K562 (cell line): Measurements from ENCODE around the gene ACOT13. TPM values are rescaled to one million over a fixed set of nuclear protein-coding genes. Genes with fewer than 3 reads are reported as not detected.
A peak's percentile ranks its signal among the peaks of the same experiment; 100 is the strongest.

ENCODE experiments used
- ELF2 ChIP-seq: fragments of 250-450 bp; sonication (Bioruptor Pico); IDR thresholded peaks from 2 replicates; pipeline ENCODE4 v1.5.0; 2021; ENCODE audit warnings: mild to moderate bottlenecking
- FOXJ2 ChIP-seq: fragments of 200-800 bp; sonication (Bioruptor generic); IDR thresholded peaks from 2 replicates; pipeline ENCODE4 v1.6.1; 2016; ENCODE audit warnings: missing genetic modification characterization, missing compliant biosample characterization
- HDAC8 ChIP-seq: fragments of 450-650 bp; IDR thresholded peaks from 2 replicates; pipeline ENCODE4 v1.6.1; 2016; ENCODE audit warnings: mild to moderate bottlenecking, missing genetic modification characterization, moderate library complexity, missing compliant biosample characterization
- HOXB6 ChIP-seq: fragments of 250-450 bp; sonication (Bioruptor Pico); IDR thresholded peaks from 2 replicates; pipeline ENCODE4 v1.5.1; 2022; ENCODE audit warnings: mild to moderate bottlenecking, borderline replicate concordance
- MCM5 ChIP-seq: fragments of 450-650 bp; IDR thresholded peaks from 2 replicates; pipeline ENCODE4 v1.6.1; 2016; ENCODE audit warnings: low read depth
- NBN ChIP-seq: fragments of 450-650 bp; IDR thresholded peaks from 2 replicates; pipeline ENCODE4 v1.6.1; 2016; ENCODE audit warnings: low read depth, mild to moderate bottlenecking
- NR2C2 ChIP-seq, 2 experiments: fragments of 200-800 bp in 1 of 2; sonication (Bioruptor generic) in 1 of 2; sonication (generic) in 1 of 2; formaldehyde crosslinking in 1 of 2; IDR thresholded peaks; 2 replicates each; pipeline versions ENCODE4 v1.6.1 to v1.8.0; 2016 to 2022; ENCODE audit warnings: mild to moderate bottlenecking in 1 of 2, missing compliant biosample characterization in 1 of 2, missing genetic modification characterization in 1 of 2, missing genetic modification reagents in 1 of 2
- RB1 ChIP-seq: fragments of 450-650 bp; IDR thresholded peaks from 2 replicates; pipeline ENCODE4 v1.6.1; 2017; ENCODE audit warnings: low read depth, mild to moderate bottlenecking
- RFX1 ChIP-seq: fragments of 450-650 bp; IDR thresholded peaks from 2 replicates; pipeline ENCODE4 v1.6.1; 2016; ENCODE audit warnings: mild to moderate bottlenecking, moderate library complexity
- RFX7 ChIP-seq: fragments of 250-450 bp; sonication (Bioruptor Pico); IDR thresholded peaks from 2 replicates; pipeline ENCODE4 v1.5.1; 2021; ENCODE audit warnings: mild to moderate bottlenecking
- SMAD1 ChIP-seq: fragments of 150-350 bp; IDR thresholded peaks from 2 replicates; pipeline ENCODE4 v1.6.1; 2014; ENCODE audit warnings: low read length, low read depth; ENCODE audit not compliant: partially characterized antibody
- TAF9B ChIP-seq: fragments of 450-650 bp; IDR thresholded peaks from 2 replicates; pipeline ENCODE4 v1.6.1; 2018; ENCODE audit warnings: mild to moderate bottlenecking; ENCODE audit not compliant: partially characterized antibody
- TEAD1 ChIP-seq, 2 experiments: fragments of 450-650 bp in 1 of 2; sonication (generic) in 1 of 2; formaldehyde crosslinking; IDR thresholded peaks; 2 replicates each; pipeline versions ENCODE4 v1.4.0 to v1.8.0; 2020 to 2022; ENCODE audit warnings: mild to moderate bottlenecking in 2 of 2, missing genetic modification reagents in 1 of 2
- TGIF2 ChIP-seq: sonication (generic); formaldehyde crosslinking; IDR thresholded peaks from 2 replicates; pipeline ENCODE4 v1.8.1; 2022; ENCODE audit warnings: mild to moderate bottlenecking, missing genetic modification reagents, moderate library complexity
- ZNF143 ChIP-seq: sonication (generic); formaldehyde crosslinking; IDR thresholded peaks from 2 replicates; pipeline ENCODE4 v1.9.0; 2022; ENCODE audit warnings: mild to moderate bottlenecking, missing genetic modification reagents
- polyA plus RNA-seq, 8 experiments: library from polyadenylated mRNA; depleted of rRNA in 4 of 8; stranded (reverse) in 5 of 8; unstranded in 3 of 8; fragments of >200 nt; fragmentation: Nextera tagmentation in 2 of 8; fragmentation: Illumina TruSeq in 1 of 8; extraction: Ambion mirVana in 2 of 8; extraction: Trizol in 1 of 8; gene quantifications; 2 replicates each; pipeline versions ENCODE4 v1.2.1 to v1.2.3, GENCODE V29; 2011 to 2014; ENCODE audit warnings: inconsistent platforms in 1 of 8, missing spikeins in 1 of 8
- total RNA-seq, 7 experiments: library from RNA; depleted of rRNA in 6 of 7; stranded (reverse); fragments of >200 nt in 6 of 7; fragmentation: Illumina TruSeq in 2 of 7; extraction: Trizol in 2 of 7; gene quantifications; 2 replicates each; pipeline versions ENCODE4 v1.2.1 to v1.2.3, GENCODE V29; 2011 to 2021; ENCODE audit warnings: low replicate concordance in 1 of 7
- TF ChIP-seq, protein P1 (sequence below): sonication (generic); formaldehyde crosslinking; IDR thresholded peaks from 2 replicates; pipeline ENCODE4 v1.8.1; 2023; ENCODE audit warnings: mild to moderate bottlenecking, missing genetic modification reagents, moderate library complexity
- TF ChIP-seq, protein P2 (sequence below), 2 experiments: fragments of 450-650 bp in 1 of 2; sonication (generic) in 1 of 2; formaldehyde crosslinking in 1 of 2; IDR thresholded peaks in 1 of 2; conservative IDR thresholded peaks in 1 of 2; 2 replicates each; pipeline versions ENCODE4 v1.6.1 to v1.8.1; 2016 to 2023; ENCODE audit warnings: mild to moderate bottlenecking in 2 of 2, moderate library complexity in 2 of 2, inconsistent platforms in 1 of 2, missing genetic modification reagents in 1 of 2
- TF ChIP-seq, protein P3 (sequence below): fragments of 200-800 bp; sonication (Bioruptor generic); IDR thresholded peaks from 2 replicates; pipeline ENCODE4 v1.6.1; 2017; ENCODE audit warnings: missing genetic modification characterization, missing compliant biosample characterization

Gene ACOT13
- total and polyA plus RNA-seq, 9 of the 15 experiments (the other 6 are each of a cell fraction or from before 2014, with no cell fraction given) = 14.1 to 129 (median 65.7) TPM

DNA sequence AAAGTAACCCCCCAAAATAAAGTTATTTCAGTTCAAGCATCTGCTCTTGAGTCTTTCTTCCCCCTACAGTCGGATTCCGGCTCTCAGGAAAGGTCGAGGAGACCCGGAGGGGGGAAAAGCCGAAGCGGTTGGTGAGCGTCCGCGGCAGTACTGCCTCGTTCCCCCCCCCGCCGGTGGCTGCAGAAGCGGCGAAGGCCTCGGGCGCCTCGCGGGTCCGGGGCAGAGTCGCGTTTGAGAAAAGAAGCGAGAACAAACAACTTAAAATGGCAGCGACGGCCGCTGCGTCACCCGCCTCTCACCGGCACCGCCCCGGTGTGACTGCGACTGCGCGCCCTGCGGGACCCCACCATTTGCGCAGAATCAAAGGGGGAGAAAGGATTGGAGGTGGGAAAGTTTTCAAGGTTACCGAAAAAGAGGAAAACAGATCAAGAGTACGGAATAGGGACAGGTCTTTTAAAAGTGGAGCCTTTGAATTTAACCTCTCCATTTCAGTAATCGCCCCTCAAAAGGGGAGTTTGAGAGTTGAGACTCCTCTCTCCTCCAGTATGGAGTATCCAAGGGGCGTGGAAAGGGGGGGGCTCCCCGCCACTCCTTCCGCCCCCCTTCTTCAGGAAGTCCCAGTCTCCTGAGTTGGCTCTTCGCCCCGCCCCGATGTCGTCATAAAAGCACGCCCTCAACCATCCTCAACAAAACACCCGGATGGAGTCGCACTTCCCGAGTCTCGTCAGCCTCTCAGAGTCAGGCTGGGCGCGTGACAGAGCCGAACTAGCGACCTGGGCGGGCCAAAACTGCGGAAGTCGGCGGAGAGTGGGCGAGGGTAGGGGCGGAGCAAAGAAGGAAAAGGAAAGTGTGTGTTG is 54.0 kb downstream of the ACOT13 start (continued):
- TF ChIP-seq, protein P1, sequence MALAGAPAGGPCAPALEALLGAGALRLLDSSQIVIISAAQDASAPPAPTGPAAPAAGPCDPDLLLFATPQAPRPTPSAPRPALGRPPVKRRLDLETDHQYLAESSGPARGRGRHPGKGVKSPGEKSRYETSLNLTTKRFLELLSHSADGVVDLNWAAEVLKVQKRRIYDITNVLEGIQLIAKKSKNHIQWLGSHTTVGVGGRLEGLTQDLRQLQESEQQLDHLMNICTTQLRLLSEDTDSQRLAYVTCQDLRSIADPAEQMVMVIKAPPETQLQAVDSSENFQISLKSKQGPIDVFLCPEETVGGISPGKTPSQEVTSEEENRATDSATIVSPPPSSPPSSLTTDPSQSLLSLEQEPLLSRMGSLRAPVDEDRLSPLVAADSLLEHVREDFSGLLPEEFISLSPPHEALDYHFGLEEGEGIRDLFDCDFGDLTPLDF (CRISPR knock-in tag) = peak; percentile 43; the same call in 1 of the 2 replicates
- TF ChIP-seq NR2C2 (CRISPR knock-in tag; IDR thresholded peaks at IDR 0.05) = no peak
- peak; percentile 94; the same call in 1 of the 2 replicates for TF ChIP-seq NR2C2 (tag; IDR thresholded peaks at IDR 0.05)
- peak; percentile 96 for TF ChIP-seq SMAD1
- peak in 1 of 2 experiments; percentile 49; a peak in 1 of 4 replicates for TF ChIP-seq TEAD1 (CRISPR knock-in tag; IDR thresholded peaks at IDR 0.05)
- TF ChIP-seq, protein P2, sequence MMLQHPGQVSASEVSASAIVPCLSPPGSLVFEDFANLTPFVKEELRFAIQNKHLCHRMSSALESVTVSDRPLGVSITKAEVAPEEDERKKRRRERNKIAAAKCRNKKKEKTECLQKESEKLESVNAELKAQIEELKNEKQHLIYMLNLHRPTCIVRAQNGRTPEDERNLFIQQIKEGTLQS (IDR thresholded peaks at IDR 0.05) = peak; percentile 90
- TF ChIP-seq, protein P2 (CRISPR knock-in tag; conservative IDR thresholded peaks at IDR 0.05) = peak; percentile 70; the same call in 1 of the 2 replicates
- TF ChIP-seq TGIF2 (CRISPR knock-in tag) = 0 out of 2 replicates have a peak, but pooled peaks have one; percentile 5
- TF ChIP-seq ZNF143 = peak; percentile 21; the same call in 1 of the 2 replicates
- TF ChIP-seq RFX7 (CRISPR knock-in tag) = 0 out of 2 replicates have a peak, but pooled peaks have one; percentile 1
- TF ChIP-seq, protein P3, sequence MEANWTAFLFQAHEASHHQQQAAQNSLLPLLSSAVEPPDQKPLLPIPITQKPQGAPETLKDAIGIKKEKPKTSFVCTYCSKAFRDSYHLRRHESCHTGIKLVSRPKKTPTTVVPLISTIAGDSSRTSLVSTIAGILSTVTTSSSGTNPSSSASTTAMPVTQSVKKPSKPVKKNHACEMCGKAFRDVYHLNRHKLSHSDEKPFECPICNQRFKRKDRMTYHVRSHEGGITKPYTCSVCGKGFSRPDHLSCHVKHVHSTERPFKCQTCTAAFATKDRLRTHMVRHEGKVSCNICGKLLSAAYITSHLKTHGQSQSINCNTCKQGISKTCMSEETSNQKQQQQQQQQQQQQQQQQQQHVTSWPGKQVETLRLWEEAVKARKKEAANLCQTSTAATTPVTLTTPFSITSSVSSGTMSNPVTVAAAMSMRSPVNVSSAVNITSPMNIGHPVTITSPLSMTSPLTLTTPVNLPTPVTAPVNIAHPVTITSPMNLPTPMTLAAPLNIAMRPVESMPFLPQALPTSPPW (CRISPR knock-in tag) = peak; percentile 100
- peak; percentile 95 for TF ChIP-seq ELF2
- TF ChIP-seq HOXB6 (CRISPR knock-in tag) = 0 out of 2 replicates have a peak, but pooled peaks have one; percentile 64
- TF ChIP-seq FOXJ2 (tag) = peak; percentile 85
- TF ChIP-seq RFX1 = no peak; the same call in 1 of the 2 replicates
- 0 out of 2 replicates have a peak, but pooled peaks have one; percentile 2 for TF ChIP-seq HDAC8
- peak; percentile 47; the same call in 1 of the 2 replicates for TF ChIP-seq NBN
- TF ChIP-seq MCM5 = no peak
- peak; percentile 82; the same call in 1 of the 2 replicates for TF ChIP-seq RB1
- TF ChIP-seq TAF9B = peak; percentile 94
